ENCODE measurements around the gene RPH3AL.
"Not testable (repeated sequence)": the region's sequence is repeated elsewhere in the genome, so short reads cannot be mapped to it uniquely, and the experiment has no call there.

The RPH3AL gene

DNA sequence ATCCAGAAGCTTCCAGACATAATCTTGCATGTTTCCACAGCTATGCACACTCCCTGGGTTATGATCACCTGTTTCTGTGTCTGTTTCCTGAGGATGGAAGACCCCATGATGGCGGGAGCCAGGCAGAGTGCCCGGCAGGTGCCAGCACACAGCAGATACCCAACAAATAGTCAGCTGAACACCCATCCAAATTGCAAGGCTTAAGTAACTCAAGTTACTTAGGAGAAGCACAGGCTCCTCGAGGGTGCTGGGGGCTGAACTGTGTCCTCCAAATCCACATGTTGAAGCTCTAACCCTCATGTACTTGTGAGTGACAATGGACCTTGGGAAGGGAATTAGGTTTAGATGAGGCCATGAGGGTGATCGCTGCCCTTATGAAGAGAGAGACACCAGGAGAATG lies 91.7 kb downstream of the RPH3AL start:
- no peak for DNase-seq (ENCODE audit: low read depth in 2 of 2)

DNA sequence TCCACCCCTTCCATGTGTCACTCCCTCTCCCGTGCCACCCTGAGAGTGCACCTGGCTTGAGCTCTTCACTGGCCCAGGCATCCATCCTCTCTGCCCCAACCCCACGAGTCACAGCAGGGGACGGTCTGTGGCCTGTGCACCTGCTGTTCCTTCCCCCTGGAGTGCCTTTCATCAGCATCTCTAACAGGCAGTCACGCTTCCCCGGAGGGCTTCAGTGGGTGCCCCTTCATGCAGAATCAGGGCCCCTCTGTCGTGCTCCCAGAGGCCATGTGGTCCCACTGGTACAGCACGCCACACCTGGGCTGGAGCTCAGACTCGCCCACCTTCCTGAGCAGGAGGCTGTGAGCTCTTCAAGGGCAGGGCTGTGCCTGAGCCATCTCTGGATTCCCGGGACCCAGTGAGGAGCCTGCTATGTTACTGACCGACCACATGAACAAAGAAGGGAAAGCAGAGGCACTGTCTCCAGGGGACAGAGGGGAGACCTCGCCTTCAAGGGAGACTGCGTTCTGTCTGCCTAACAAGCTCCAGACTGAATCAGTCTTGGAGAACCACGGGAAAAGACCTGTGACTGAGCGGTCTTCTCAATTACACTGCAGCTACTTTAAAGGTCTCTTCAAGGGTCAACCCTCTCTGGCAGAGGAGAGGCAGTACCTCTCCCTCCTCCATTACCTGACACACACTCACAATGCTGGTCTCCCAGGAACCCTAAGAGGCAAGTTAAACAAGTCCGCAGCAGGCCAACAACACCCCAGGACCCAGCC lies 92.4 kb downstream of the RPH3AL start:
- DNase-seq (ENCODE audit: low read depth in 2 of 2) = no peak

DNA sequence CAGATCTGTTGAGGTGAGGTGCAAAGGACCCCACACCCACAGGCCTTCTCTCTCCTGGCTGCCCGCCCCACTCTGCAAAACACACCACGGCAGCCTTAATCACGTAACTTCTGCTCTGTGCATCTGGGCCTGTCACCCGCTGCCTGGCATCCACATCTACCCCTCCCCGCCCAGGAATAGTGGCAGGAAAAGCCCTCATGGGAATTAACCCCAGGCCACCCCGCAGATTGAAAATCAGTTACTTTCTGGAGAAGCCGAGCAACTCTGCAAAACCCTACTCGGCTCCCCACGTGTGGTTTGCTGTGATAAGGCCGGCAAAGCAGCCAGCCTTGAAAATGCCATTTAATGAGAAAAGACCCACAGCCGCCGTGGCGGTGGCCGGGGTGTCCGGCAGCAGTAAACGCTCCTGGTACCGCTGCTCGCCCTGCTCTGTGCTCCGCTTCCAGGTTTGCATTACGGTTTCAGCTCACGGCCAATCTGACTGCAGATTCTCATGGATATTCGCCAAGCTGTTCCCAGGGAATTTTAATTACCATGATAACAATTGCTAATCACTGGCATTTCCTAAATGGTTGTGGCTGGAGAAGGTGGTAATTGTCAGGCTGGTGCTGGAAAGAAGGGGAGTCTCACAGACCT lies 93.1 kb downstream of the RPH3AL start:
- no peak for DNase-seq (ENCODE audit: low read depth in 2 of 2)

DNA sequence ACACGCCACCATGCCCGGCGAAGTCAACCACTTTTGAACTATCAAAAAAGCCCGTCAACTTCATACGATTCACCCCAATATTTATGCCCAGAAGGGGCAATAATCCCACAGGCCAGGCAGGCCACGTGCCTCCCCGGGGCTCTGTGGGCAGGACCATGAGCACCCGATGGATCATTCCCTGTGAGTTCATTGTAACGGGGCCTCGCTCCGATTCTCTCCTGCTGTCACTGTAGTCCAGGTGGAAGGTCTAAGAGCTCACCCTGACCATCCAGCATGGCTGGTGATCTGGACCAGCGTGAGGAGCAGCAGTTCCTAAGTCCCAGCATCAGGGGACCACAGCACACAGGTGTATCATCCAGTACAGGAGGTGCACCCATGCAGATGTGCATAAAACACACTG lies 93.7 kb downstream of the RPH3AL start:
- DNase-seq (ENCODE audit: low read depth in 2 of 2) = no peak

DNA sequence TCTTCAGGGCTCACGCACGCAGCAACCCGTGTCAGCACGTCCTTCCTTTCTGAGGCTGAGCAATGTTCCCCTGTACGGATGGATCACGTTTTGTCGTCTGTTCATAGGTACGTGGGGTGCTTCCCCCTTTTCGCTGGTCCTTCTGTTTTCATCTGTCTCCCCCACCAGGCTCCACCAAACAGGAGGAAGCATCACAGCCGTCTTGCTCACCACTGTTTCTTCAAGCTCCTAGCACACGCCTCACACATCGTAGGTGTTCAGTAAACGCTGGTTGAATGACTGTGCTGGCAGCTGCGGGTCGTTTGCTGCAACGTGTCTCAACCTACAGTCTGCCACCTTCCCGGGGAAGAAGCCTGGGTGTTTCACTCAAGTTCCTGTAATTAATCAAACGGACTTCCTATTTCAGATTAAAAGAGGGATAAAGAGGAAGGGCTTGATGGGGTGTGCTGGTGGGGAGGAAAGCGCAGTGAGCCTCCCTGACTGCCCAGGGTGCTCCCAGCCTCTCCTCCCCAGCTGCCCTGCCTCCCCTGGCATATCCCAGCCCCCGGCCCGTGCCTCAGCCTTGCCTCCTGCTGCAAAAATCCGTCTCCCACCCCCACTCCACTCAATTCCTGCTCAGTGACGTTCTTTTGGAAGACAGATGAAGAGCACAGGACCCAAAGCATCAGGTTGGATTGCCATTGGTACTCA lies 94.4 kb downstream of the RPH3AL start:
- DNase-seq (ENCODE audit: low read depth in 2 of 2) = no peak

DNA sequence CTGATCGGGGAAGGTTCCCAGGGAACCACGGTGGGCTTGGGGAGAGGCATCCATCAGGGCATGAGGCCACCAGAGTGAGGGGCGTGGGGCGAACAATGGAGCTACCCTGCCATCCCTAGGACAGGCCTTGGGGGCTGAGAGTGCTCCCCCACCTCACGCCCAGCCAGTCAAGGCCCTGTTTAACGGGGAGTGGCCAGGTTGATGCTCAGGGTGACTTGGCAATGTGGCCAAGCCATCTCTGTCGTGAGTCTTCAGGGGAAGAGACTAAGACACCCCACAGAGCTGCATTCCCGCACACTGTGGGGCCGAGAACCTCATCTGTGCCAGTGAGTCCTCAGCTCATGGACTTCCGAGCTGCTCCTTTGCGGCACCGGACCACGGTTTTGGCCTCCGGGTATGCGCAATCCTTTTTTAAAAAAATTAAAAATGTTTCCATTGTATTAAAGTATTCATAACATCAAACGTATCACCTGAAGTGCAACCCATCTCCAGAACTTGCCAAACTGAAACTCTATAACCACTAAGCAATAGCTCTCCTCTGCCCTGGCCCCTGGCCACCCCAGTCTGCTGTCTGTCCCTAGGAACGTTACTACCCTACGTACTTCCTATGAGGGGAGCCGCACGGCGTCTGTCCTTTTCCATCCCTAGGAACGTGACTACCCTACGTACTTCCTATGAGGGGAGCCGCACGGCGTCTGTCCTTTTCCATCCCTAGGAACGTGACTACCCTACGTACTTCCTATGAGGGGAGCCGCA lies 99.3 kb downstream of the RPH3AL start:
- DNase-seq (ENCODE audit: low read depth in 2 of 2) = no peak

DNA sequence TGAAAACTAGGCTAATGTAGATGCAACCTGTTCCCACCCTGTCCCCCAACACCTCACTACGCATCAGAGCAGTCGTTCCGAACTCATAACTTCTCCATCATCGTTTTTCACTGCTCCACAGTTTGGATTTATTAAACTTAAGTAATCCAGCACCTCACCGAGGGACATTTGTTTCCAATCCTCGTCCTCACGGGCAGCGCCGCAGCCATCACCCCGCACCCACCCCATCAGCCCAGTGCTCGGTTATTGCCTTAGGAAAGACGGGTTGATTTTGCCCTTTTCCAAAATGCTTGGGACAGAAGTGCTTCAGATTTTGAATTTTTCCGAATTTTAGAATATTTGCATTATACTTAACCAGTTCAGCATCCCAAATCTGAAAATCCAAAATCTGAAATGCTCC lies 100.2 kb downstream of the RPH3AL start:
- DNase-seq (ENCODE audit: low read depth in 2 of 2) = no peak

DNA sequence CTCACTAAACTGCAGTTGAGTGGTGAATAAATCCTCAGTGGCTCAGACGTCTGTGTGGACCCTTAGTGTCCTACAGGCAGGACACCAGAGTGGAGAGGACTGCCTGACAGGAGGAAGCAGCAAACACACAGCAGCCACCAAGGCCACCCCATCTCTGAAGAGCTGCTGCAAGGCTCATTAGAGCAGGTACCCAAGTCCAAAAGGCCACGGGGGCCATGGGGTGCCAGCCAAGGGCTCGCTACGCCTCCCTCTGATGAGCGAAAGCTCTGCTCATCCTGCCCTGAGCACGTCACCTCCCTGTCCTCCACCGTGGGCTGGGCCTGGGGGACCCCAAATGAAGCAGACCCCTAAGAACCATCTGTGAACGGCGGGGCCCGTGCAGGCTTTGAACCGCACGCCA lies 101.1 kb downstream of the RPH3AL start:
- DNase-seq (ENCODE audit: low read depth in 2 of 2) = no peak

DNA sequence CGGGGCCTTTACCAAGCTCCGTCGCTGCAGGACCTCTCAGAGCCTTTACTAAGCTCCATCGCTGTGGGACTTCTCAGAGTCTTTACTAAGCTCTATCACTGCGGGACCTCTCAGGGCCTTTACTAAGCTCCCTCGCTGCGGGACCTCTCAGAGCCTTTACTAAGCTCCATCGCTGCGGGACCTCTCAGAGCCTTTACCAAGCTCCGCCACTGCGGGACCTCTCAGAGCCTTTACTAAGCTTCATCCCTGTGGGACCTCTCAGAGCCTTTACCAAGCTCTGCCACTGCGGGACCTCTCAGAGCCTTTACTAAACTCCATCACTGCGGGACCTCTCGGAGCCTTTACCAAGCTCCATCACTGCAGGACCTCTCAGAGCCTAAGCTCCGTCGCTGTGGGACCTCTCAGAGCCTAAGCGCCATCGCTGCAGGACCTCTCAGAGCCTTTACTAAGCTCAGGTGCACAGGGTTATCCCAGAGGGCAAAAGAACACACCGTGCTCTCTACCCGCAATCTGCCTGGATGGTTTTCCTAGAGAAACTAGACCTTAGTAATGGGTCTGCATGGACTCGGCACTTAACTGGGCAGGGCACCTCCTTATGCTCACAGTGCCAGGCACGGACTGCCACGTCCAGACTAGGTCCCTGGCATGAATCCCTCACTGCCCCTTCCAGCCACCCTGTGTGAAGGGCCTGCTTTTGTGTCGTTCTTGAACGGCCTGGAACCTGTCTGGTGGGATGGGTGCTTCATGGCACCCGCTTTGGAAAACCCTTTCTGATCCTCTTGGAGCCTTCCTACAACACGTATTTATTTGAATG lies 101.9 kb downstream of the RPH3AL start:
- DNase-seq (ENCODE audit: low read depth in 2 of 2) = no peak

DNA sequence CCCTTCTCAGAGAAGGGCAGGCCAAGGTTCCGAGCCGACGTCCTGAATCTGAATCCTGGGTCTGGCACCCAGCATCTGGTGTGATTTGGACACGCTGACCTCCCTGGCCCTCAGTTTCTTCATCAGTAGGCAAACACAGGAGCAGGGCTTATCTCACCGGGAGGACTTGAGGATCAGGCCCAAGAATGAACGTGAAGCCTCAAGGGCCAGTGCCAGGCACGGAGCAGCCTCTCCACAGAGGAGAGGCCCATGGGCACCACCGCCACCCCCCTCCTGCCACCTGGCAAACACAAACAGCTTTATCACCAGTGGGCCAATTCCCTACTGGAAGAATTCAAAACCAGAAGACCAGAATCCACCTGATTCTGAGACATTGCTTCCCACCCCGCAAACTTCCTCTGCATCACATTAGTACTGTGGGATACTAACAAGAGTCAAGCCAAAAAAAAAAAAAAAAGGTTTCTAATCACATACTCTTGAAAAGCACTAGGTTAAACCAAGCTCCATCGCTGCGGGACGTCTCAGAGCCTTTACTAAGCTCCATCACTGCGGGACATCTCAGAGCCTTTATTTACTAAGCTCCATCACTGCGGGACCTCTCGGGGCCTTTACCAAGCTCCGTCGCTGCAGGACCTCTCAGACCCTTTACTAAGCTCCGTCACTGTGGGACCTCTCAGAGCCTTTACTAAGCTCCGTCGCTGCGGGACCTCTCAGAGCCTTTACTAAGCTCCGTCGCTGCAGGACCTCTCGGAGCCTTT lies 103.2 kb downstream of the RPH3AL start:
- no peak for DNase-seq (ENCODE audit: low read depth in 2 of 2)

DNA sequence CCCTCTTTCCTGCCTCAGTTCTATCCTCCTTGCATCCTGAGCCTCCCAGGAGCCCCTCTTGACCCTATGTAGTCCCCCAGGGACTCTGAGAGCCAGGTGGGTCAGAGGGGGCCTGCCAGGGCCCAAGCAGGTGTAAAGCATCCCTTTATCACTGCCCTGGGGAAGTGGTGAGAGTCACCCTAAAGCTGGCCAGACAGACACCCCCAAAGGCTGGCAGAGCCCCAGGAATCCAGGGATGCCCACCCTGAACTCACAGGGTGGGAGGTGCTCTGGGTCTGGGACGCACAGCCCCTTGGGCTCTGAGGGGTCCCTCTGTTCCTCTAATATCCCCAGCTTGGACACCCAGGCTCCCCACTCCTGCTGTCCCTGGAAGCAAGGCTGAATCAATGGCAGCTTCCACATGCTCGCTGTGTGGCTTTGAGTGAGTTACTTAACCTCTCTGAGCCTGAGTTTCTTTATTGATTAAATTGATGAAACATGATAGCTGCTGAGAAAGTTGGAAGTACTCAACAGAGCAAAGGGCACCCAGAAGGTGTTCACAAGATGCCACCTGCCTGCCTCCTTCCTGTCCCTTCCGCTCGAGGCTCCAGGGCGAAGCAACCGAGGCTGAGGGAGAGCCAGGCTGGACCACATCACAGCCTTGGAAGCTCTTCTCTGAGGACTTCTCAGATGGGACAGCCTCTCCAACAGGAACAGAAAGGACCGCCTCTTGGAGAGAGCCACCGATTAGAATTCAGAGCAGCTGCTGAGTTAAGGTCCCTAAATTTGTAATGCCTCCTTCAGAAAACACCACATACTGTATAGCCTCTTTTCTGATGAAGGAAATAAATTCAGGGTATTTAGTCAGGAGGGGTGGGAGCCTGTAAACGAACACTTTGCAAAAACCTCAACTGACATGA lies 104.0 kb downstream of the RPH3AL start:
- DNase-seq (ENCODE audit: low read depth in 2 of 2) = no peak

DNA sequence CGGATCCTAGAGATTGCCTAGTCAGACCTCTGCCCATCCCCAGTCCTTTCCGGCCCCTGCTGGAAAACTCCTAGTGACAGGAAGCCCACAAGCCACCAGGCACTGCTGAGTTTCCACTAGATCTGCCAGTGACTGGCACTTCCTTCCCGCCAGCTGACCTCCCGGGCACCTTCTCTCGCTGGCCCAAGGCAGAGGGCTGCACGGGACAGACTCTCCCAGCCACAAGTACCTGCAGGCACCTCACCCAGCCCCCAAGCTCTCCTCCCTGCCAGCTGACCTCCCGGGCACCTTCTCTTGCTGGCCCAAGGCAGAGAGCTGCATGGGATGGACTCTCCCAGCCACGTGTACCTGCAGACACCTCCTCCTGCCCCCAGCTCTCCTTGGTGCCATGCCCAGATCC lies 104.8 kb downstream of the RPH3AL start:
- no peak for DNase-seq (ENCODE audit: low read depth in 2 of 2)

DNA sequence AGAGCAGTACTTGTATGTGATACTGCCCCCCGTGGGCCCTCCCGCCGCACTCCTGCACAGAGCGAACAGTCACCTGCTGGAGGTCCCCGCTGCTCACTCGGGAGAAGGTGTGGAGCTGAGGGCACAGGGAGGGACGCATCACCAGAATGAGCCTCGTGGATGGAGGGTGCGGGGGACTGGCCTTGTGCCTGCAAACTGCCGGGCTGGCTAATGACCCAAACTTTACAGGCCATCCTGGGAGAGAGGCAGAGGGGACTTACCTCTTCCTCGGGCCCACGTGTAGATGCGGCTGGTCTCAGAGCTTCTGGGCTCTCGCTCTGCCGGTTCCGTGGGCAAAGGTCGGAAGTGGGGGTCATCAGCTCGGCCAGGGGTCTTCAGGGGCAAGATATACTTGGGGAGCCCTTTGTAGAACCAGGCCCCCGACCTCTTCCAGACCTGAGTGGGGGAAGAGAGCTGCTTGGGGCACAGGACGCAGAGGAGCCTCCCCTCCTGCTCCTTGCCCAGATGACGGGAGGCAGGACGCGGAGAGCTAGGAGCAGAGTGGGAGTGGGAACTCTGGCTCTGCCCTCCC lies 105.7 kb downstream of the RPH3AL start:
- no peak for DNase-seq (ENCODE audit: low read depth in 2 of 2)

DNA sequence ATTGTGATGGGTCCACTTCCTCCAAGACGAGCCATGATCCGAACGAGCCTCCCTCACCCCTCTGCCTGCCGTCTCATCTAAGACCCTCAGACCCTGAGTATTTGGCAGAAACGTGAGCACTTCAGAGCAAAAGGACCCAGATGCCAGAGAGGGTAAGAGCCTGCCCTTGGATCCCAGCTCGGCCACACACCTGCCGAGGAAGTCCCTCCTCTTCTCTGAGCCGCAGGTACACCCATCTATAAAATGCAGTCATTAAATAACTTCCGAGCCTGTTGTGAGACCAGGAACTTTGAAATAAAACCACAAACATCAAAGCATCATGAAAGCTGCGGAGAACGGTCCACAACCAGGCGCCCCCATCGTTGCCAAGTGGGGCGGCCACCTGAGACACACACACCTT lies 106.4 kb downstream of the RPH3AL start:
- no peak for DNase-seq (ENCODE audit: low read depth in 2 of 2)

DNA sequence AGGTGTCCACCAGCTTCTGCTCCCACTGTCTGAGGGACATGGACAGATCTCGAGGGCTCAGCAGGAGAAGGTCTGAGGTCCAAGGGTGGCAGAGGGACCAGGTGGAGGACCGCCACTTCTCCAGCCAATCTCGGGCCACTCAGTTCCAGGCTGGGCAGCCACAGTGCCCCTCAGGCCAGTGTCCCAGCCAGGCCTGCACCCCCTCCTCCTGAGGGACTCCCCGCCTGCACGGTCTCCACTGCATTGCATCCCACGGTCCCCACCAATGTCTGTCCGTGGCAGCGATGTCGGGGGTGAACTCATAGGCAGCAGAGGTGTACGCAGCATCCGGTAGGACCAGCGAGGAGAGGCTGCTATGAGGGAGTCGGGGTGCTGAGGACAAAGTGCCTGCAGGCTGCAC lies 107.0 kb downstream of the RPH3AL start:
- no peak for DNase-seq (ENCODE audit: low read depth in 2 of 2)

DNA sequence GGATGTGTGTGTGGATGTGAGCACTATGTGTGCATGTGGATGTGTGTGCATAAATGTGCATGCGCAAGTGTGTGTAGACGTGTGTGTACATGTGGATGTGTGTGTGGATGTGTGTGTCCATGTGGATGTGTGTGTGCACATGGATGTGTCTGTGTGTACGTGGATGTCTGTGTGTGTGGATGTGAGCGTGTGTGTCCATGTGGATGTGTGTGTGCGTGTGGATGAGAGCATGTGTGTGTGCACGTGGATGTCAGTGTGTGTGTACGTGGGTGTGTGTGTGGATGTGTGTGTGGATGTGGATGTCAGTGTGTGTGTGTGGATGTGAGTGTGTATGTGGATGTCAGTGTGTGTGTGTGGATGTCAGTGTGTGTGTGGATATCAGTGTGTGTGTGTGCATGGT lies 107.6 kb downstream of the RPH3AL start:
- no peak for DNase-seq (ENCODE audit: low read depth in 2 of 2)

DNA sequence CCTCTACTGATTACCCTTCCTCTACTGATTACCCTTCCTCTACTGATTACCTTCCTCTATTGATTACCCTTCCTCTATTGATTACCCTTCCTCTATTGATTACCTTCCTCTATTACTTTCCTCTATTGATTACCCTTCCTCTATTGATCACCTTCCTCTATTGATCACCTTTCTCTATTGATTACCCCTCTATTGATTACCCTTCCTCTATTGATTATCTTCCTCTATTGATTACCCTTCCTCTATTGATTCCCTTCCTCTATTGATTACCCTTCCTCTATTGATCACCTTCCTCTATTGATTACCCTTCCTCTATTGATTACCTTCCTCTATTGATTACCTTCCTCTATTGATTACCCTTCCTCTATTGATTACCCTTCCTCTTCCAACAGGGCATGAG lies 108.7 kb downstream of the RPH3AL start:
- not testable (repeated sequence) for DNase-seq (ENCODE audit: low read depth in 2 of 2)

DNA sequence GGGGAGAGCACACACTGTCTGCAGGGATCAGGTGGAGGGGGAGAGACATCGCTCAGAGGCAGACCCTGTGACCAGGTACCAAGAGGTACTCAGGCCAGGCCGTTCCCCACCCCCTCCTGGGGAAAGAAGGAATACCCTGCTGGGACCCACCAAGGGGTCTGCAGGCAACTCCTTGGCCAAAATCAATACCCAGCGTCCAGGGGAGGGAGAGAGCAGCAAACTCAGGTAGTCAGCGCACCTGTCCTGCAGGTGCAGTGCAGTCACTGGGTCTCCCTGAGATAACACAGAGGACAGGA lies 113.7 kb downstream of the RPH3AL start:
- DNase-seq (ENCODE audit: low read depth in 2 of 2) = no peak
